ENCODE results near the gene AIMP2.

GRCh38 chr7:6071406-6071805 lies 62.3 kb downstream of the AIMP2 start:
- TF ChIP-seq, protein P1, sequence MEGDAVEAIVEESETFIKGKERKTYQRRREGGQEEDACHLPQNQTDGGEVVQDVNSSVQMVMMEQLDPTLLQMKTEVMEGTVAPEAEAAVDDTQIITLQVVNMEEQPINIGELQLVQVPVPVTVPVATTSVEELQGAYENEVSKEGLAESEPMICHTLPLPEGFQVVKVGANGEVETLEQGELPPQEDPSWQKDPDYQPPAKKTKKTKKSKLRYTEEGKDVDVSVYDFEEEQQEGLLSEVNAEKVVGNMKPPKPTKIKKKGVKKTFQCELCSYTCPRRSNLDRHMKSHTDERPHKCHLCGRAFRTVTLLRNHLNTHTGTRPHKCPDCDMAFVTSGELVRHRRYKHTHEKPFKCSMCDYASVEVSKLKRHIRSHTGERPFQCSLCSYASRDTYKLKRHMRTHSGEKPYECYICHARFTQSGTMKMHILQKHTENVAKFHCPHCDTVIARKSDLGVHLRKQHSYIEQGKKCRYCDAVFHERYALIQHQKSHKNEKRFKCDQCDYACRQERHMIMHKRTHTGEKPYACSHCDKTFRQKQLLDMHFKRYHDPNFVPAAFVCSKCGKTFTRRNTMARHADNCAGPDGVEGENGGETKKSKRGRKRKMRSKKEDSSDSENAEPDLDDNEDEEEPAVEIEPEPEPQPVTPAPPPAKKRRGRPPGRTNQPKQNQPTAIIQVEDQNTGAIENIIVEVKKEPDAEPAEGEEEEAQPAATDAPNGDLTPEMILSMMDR (IDR thresholded peaks at IDR 0.05; ENCODE audit: low read depth, low read length) = no peak
- TF ChIP-seq EZH2phosphoT487 (IDR thresholded peaks at IDR 0.05; ENCODE audit: low read depth) = no peak

Measured in OCI-LY3 (cell line).